LNCAP (cell line): ENCODE measurements around the gene EFCC1.

Experiments
- CTCF ChIP-seq: fragments of 450-650 bp; IDR thresholded peaks from 2 replicates; pipeline ENCODE4 v1.5.1; 2017; ENCODE audit warnings: mild to moderate bottlenecking

EFCC1 gene

GRCh38 chr3:129018271-129018670 lies 17.2 kb downstream of the EFCC1 start:
- TF ChIP-seq CTCF, result no peak

GRCh38 chr3:129018751-129019150 lies 17.6 kb downstream of the EFCC1 start:
- no peak for TF ChIP-seq CTCF

- no peak for TF ChIP-seq CTCF
Measured at GRCh38 chr3:129019266-129019665, 18.2 kb downstream of the EFCC1 start.

- TF ChIP-seq CTCF, result no peak
Measured at GRCh38 chr3:129020691-129021090, 19.6 kb downstream of the EFCC1 start.

GRCh38 chr3:129021140-129021551 lies 20.0 kb downstream of the EFCC1 start:
- no peak for TF ChIP-seq CTCF

GRCh38 chr3:129022114-129023007 lies 21.3 kb downstream of the EFCC1 start:
- no peak for TF ChIP-seq CTCF

GRCh38 chr3:129023008-129023358 lies 21.9 kb downstream of the EFCC1 start:
- no peak for TF ChIP-seq CTCF
